B cell (primary cell): Measurements from ENCODE around the gene GLIS1. TPM values are rescaled to one million over a fixed set of nuclear protein-coding genes. Genes with fewer than 3 reads are reported as not detected.

Experiments
- ATAC-seq: fragments of 200-7000 bp; cut with Tn5 transposase; one replicate; pipeline ENCODE4 v1.10.0; 2021; ENCODE audit warnings: low read depth, mild to moderate bottlenecking, moderate number of reproducible peaks, moderate library complexity
- CTCF ChIA-PET: fragments of 350-600 bp; sonication (Branson Sonifier 250); formaldehyde crosslinking; loops from one replicate; lab custom pipeline; 2021; ENCODE audit warnings: antibody characterized with exemption, inconsistent platforms; lab: Charles Lee
- POLR2A ChIA-PET: fragments of 350-600 bp; sonication (Branson Sonifier 250); formaldehyde crosslinking; loops from one replicate; lab custom pipeline; 2021; ENCODE audit warnings: antibody characterized with exemption; lab: Charles Lee
- DNase-seq: peaks from one replicate; pipeline ENCODE4 v3.0.0; 2013
- H2AFZ ChIP-seq: 2 replicates; pipeline ENCODE4 v1.6.1; 2012; ENCODE audit warnings: mild to moderate bottlenecking, low read depth, low read length; ENCODE audit not compliant: insufficient read depth, poor library complexity, severe bottlenecking
- H3K27ac ChIP-seq, 2 donors: 1 replicate in 1 of 2; 2 replicates in 1 of 2; pipeline ENCODE4 v1.5.1; 2012 to 2013; ENCODE audit warnings: low read length in 2 of 2, mild to moderate bottlenecking in 2 of 2, moderate library complexity in 1 of 2
- H3K27me3 ChIP-seq, 4 experiments: fragments of 200-600 bp in 1 of 4; sonication (generic) in 1 of 4; replicated peaks in 1 of 4; 1 replicate in 2 of 4; 2 replicates in 2 of 4; pipeline versions ENCODE4 v1.6.1 to v1.7.0; 2013 to 2016; ENCODE audit warnings: low read length in 3 of 4, mild to moderate bottlenecking in 2 of 4, mixed read lengths in 1 of 4, moderate library complexity in 1 of 4; ENCODE audit not compliant: insufficient read depth in 4 of 4, control insufficient read depth in 3 of 4; ENCODE audit errors: control extremely low read depth in 1 of 4
- H3K36me3 ChIP-seq, 2 experiments: replicated peaks in 1 of 2; 1 replicate in 1 of 2; 2 replicates in 1 of 2; pipeline versions ENCODE4 v1.6.1 to v1.7.1; 2013; ENCODE audit warnings: low read length in 1 of 2; ENCODE audit not compliant: insufficient read depth in 2 of 2, control insufficient read depth in 1 of 2; ENCODE audit errors: control extremely low read depth in 1 of 2, extremely low read depth in 1 of 2
- H3K4me1 ChIP-seq, 2 donors: fragments of 200-600 bp in 1 of 2; sonication (generic) in 1 of 2; 1 replicate in 1 of 2; 2 replicates in 1 of 2; pipeline versions ENCODE4 v1.5.1 to v1.6.1; 2013 to 2017; ENCODE audit warnings: low read length in 2 of 2; ENCODE audit not compliant: control insufficient read depth in 2 of 2, insufficient read depth in 2 of 2
- H3K4me2 ChIP-seq: replicated peaks from 2 replicates; pipeline ENCODE3; 2012; ENCODE audit warnings: mild to moderate bottlenecking, low read depth, low read length; ENCODE audit not compliant: poor library complexity, severe bottlenecking
- H3K4me3 ChIP-seq, 5 experiments: fragments of 200-600 bp in 1 of 5; sonication (generic) in 1 of 5; 1 replicate in 3 of 5; 2 replicates in 2 of 5; pipeline versions ENCODE4 v1.5.1 to v1.7.0; 2011 to 2016; ENCODE audit warnings: low read length in 4 of 5, mild to moderate bottlenecking in 4 of 5, low read depth in 2 of 5, control low read depth in 1 of 5, moderate library complexity in 1 of 5; ENCODE audit not compliant: insufficient read depth in 1 of 5; ENCODE audit errors: control extremely low read depth in 1 of 5, extremely low read depth in 1 of 5
- H3K79me2 ChIP-seq: fragments of 200-600 bp; sonication (generic); one replicate; pipeline ENCODE4 v1.6.0; 2016; ENCODE audit warnings: low read length; ENCODE audit not compliant: control insufficient read depth, insufficient read depth
- H3K9ac ChIP-seq: fragments of 200-600 bp; sonication (generic); 2 replicates; pipeline ENCODE4 v1.6.1; 2017; ENCODE audit warnings: mild to moderate bottlenecking, low read length, moderate library complexity
- H3K9me3 ChIP-seq, 3 donors: one replicate each; pipeline versions ENCODE4 v1.6.1 to v1.7.1; 2013; ENCODE audit warnings: low read length in 2 of 3; ENCODE audit not compliant: control insufficient read depth in 2 of 3, insufficient read depth in 1 of 3; ENCODE audit errors: control extremely low read depth in 1 of 3
- H4K20me1 ChIP-seq: 2 replicates; pipeline ENCODE4 v1.6.0; 2012; ENCODE audit warnings: mild to moderate bottlenecking, low read length; ENCODE audit not compliant: insufficient read depth, control insufficient read depth, poor library complexity, severe bottlenecking
- H3K27ac Mint-ChIP-seq: one replicate; pipeline ENCODE4 v1.8.0; 2021; ENCODE audit warnings: mixed read lengths
- H3K27me3 Mint-ChIP-seq: one replicate; pipeline ENCODE4 v1.8.0; 2021; ENCODE audit warnings: mixed read lengths
- H3K4me1 Mint-ChIP-seq: one replicate; pipeline ENCODE4 v1.8.0; 2021; ENCODE audit warnings: mixed read lengths
- H3K4me3 Mint-ChIP-seq: one replicate; pipeline ENCODE4 v1.8.0; 2021; ENCODE audit warnings: mixed read lengths
- H3K9me3 Mint-ChIP-seq: one replicate; pipeline ENCODE4 v1.8.0; 2022; ENCODE audit warnings: mixed read lengths; ENCODE audit not compliant: insufficient read depth
- CTCF ChIP-seq: fragments of 200-600 bp; IDR thresholded peaks from one replicate; pipeline ENCODE4 v1.8.0; 2022; ENCODE audit warnings: antibody characterized with exemption, mild to moderate bottlenecking
- EZH2 ChIP-seq: IDR thresholded peaks from 2 replicates; pipeline ENCODE4 v1.6.1; 2012; ENCODE audit warnings: borderline replicate concordance, low read depth, mild to moderate bottlenecking, moderate library complexity, low read length; ENCODE audit not compliant: insufficient read depth, poor library complexity, severe bottlenecking
- WGBS: methylation state at CpG from one replicate; pipeline ENCODE4 v1.1.5; 2013; ENCODE audit warnings: missing lambda C conversion rate; ENCODE audit not compliant: insufficient coverage; 5-methylcytosine and 5-hydroxymethylcytosine counted together
- intact Hi-C: fragments of 100-400 bp; cut with micrococcal nuclease; formaldehyde crosslinking; loops from one replicate; pipeline ENCODE4 v1.10.0; 2022
- polyA plus RNA-seq: library from polyadenylated mRNA; depleted of rRNA; stranded (reverse); fragments of >200 nt; gene quantifications from 2 replicates; pipeline ENCODE4 v1.2.3, GENCODE V29; 2012
- total RNA-seq, 2 donors: library from RNA; stranded (reverse); fragments of 120-200 nt in 1 of 2; gene quantifications; 1 replicate in 1 of 2; 2 replicates in 1 of 2; pipeline versions ENCODE4 v1.2.3 to v1.2.4, GENCODE V29; 2013 to 2022

Gene GLIS1
- total and polyA plus RNA-seq, 2 donors (not counting 1 experiment from before 2014, with no cell fraction given): not detected

- Mint-ChIP-seq H3K4me1 (no peaks in the 10 kb centered on the region), H3K4me3 (no peak overlapping the region), H3K9me3 (no peaks in the 10 kb centered on the region), H3K27me3 (peaks cover 32% of the 10 kb centered on the region), H3K27ac (no peak overlapping the region)
- no peaks in the 10 kb centered on the region for H3K79me2 ChIP-seq
- H2AFZ ChIP-seq: no peak overlapping the region
- no peaks in the 10 kb centered on the region for H3K36me3 ChIP-seq
- peaks cover 0 to 5% (median under 1%) of the 10 kb centered on the region in 4 experiments for H3K27me3 ChIP-seq
- DNase-seq (no peak), ATAC-seq (no peak)
- H3K27ac ChIP-seq: no peak overlapping the region
- TF ChIP-seq CTCF: no peak
- TF ChIP-seq EZH2: no peak
- CTCF ChIA-PET: no interaction called here
- no peaks in the 10 kb centered on the region for H4K20me1 ChIP-seq
- no peak overlapping the region for H3K4me3 ChIP-seq
- H3K4me2 ChIP-seq: no peak overlapping the region
- H3K9me3 ChIP-seq: no peaks in the 10 kb centered on the region
- no peaks in the 10 kb centered on the region for H3K4me1 ChIP-seq
- WGBS: 84% methylated on average over 12 of the region's 12 CpGs
- H3K9ac ChIP-seq: no peak overlapping the region
- intact Hi-C loops: no loop called here
- POLR2A ChIA-PET: no interaction called here
These were observed 49.1 kb downstream of the GLIS1 start for GRCh38 chr1:53689736-53690326.

- Histone ChIP-seq H3K27ac (no peak overlapping the region), H3K9me3 (no peaks in the 10 kb centered on the region), H3K36me3 (no peaks in the 10 kb centered on the region), H3K79me2 (no peaks in the 10 kb centered on the region), H3K27me3 (peaks cover 0 to 5% (median under 1%) of the 10 kb centered on the region in 4 experiments), H4K20me1 (no peaks in the 10 kb centered on the region), H3K9ac (no peak overlapping the region), H2AFZ (no peak overlapping the region), H3K4me3 (no peak overlapping the region), H3K4me1 (no peaks in the 10 kb centered on the region), H3K4me2 (no peak overlapping the region)
- Mint-ChIP-seq H3K27me3 (peaks cover 32% of the 10 kb centered on the region), H3K4me1 (no peaks in the 10 kb centered on the region), H3K9me3 (no peaks in the 10 kb centered on the region), H3K4me3 (no peak overlapping the region), H3K27ac (no peak overlapping the region)
- no peak for ATAC-seq
- TF ChIP-seq EZH2: no peak
- no peak for TF ChIP-seq CTCF
- no peak for DNase-seq
- POLR2A ChIA-PET: no interaction called here
- CTCF ChIA-PET: no interaction called here
- WGBS: 100% methylated on average over 4 of the region's 4 CpGs
- intact Hi-C loops: no loop called here
These were observed 49.7 kb downstream of the GLIS1 start for GRCh38 chr1:53689223-53689622.
